Cardiac septum (tissue), 1 donor: ENCODE results near the gene IPO4. TPM values are rescaled to one million over a fixed set of nuclear protein-coding genes. Genes with fewer than 3 reads are reported as not detected.

ENCODE experiments used
- DNase-seq: peaks from one replicate; pipeline ENCODE4 v3.0.0-alpha.2; 2020; ENCODE audit warnings: low spot score
- intact Hi-C: fragments of 100-400 bp; cut with DNase I; formaldehyde crosslinking; loops from one replicate; pipeline ENCODE4 v1.14.0; 2022
- microRNA-seq: library from miRNA; unstranded; fragments of <30 nt; microRNA quantifications from one replicate; pipeline ENCODE4 v1.2.0, GENCODE V29; 2020
- total RNA-seq: library from RNA; stranded (reverse); fragmentation: NEBNext Ultra II Directional; extraction: Animal tissue kit (Norgen Biotek cat#: 25700); gene quantifications from one replicate; pipeline ENCODE4 v1.2.1, GENCODE V29; 2021
- donor health status: DM: no; HTN: no; CAD: no.

The IPO4 gene
- total RNA-seq, 1 donor from 2014 or later: 15.7 TPM

GRCh38 chr14:24139272-24139934, 49.2 kb downstream of the IPO4 start:
- DNase-seq: no peak
- intact Hi-C loops: no loop called here

GRCh38 chr14:24138396-24139271, 50.0 kb downstream of the IPO4 start:
- no peak for DNase-seq
- intact Hi-C loops: no loop called here

- intact Hi-C loops: loop anchor here (2.0 kb wide), 1 partner anchor 23 kb away; the partner anchor contains the start of gene IRF9
- DNase-seq: no peak
Measured at GRCh38 chr14:24137529-24138395, 50.9 kb downstream of the IPO4 start.

- intact Hi-C loops: loop anchor here (2.0 kb wide), 1 partner anchor 24 kb away; the partner anchor contains the start of gene IRF9
Measured at GRCh38 chr14:24136684-24137528, 51.7 kb downstream of the IPO4 start.

GRCh38 chr14:24135834-24136683, 52.6 kb downstream of the IPO4 start, which contains the start of gene PSME1:
Gene PSME1, plus strand, starts transcription at chr14:24136194. Its CDS starts 69 bp downstream, at chr14:24136263.
- peak; percentile 98 for DNase-seq
- intact Hi-C loops: loop anchor here (2.0 kb wide), 1 partner anchor 25 kb away; the partner anchor contains the start of gene IRF9

More at GRCh38 chr14:24136684-24137528, 51.7 kb downstream of the IPO4 start:
- no peak for DNase-seq

- no peak for DNase-seq
- intact Hi-C loops: no loop called here
Measured at GRCh38 chr14:24135584-24135833, 53.1 kb downstream of the IPO4 start.

- DNase-seq: no peak
- intact Hi-C loops: no loop called here
Measured at GRCh38 chr14:24133735-24134134, 54.9 kb downstream of the IPO4 start.

- intact Hi-C loops: no loop called here
- no peak for DNase-seq
Measured at GRCh38 chr14:24132976-24133375, 55.6 kb downstream of the IPO4 start.

GRCh38 chr14:24132061-24132685, 56.4 kb downstream of the IPO4 start:
- intact Hi-C loops: no loop called here
- DNase-seq: no peak

GRCh38 chr14:24131549-24131966, 57.1 kb downstream of the IPO4 start:
- DNase-seq: no peak
- intact Hi-C loops: no loop called here

- intact Hi-C loops: no loop called here
- peak; percentile 84 for DNase-seq
Measured at GRCh38 chr14:24130717-24131548, 57.7 kb downstream of the IPO4 start.

- intact Hi-C loops: no loop called here
- no peak for DNase-seq
Measured at GRCh38 chr14:24130380-24130716, 58.3 kb downstream of the IPO4 start, which contains the start of gene FITM1. Gene FITM1, plus strand, starts transcription at chr14:24130659. Its CDS starts 905 bp downstream, at chr14:24131564.

Small RNAs within 50 kb of the gene (microRNA-seq; reads per million reads assigned to microRNA genes)
- gene MIR7703: not detected

Other genes starting within 250 kb of the IPO4 start
- 26.0 TPM for gene DHRS4, start 235.0 kb downstream of the IPO4 start, total RNA-seq
- gene DHRS4L2, start 199.9 kb downstream of the IPO4 start, total RNA-seq: 26.2 TPM
- 0.05 TPM for gene CARMIL3, start 136.8 kb downstream of the IPO4 start, total RNA-seq
- gene CPNE6, start 117.3 kb downstream of the IPO4 start, total RNA-seq: 1.4 TPM
- 2.2 TPM for gene PCK2, start 94.5 kb downstream of the IPO4 start, total RNA-seq
- gene DCAF11, start 74.0 kb downstream of the IPO4 start, total RNA-seq: 54.1 TPM
- gene NRL, start 73.9 kb downstream of the IPO4 start, total RNA-seq: 2.4 TPM
- 112 TPM for gene FITM1, start 58.2 kb downstream of the IPO4 start, total RNA-seq
- 61.3 TPM for gene PSME1, start 52.6 kb downstream of the IPO4 start, total RNA-seq
- 14.6 TPM for gene EMC9, start 47.2 kb downstream of the IPO4 start, total RNA-seq
- gene PSME2, start 42.2 kb downstream of the IPO4 start, total RNA-seq: 49.7 TPM
- gene RNF31, start 41.3 kb downstream of the IPO4 start, total RNA-seq: 31.3 TPM
- gene IRF9, start 27.6 kb downstream of the IPO4 start, total RNA-seq: 44.8 TPM
- 5.7 TPM for gene REC8, start 16.7 kb downstream of the IPO4 start, total RNA-seq
- gene TM9SF1, start 6.6 kb upstream of the IPO4 start, total RNA-seq: 19.1 TPM
- not detected for gene TSSK4, start 16.9 kb upstream of the IPO4 start, total RNA-seq
- gene CHMP4A, start 24.7 kb upstream of the IPO4 start, total RNA-seq: 30.0 TPM
- 16.7 TPM for gene MDP1, start 27.2 kb upstream of the IPO4 start, total RNA-seq
- gene NEDD8, start 43.6 kb upstream of the IPO4 start, total RNA-seq: 167 TPM
- 33.2 TPM for gene GMPR2, start 44.1 kb upstream of the IPO4 start, total RNA-seq
- gene TINF2, start 53.8 kb upstream of the IPO4 start, total RNA-seq: 42.3 TPM
- gene TGM1, start 74.4 kb upstream of the IPO4 start, total RNA-seq: 0.48 TPM
- 13.3 TPM for gene RABGGTA, start 82.8 kb upstream of the IPO4 start, total RNA-seq
- 8.5 TPM for gene DHRS1, start 111.0 kb upstream of the IPO4 start, total RNA-seq
- 28.3 TPM for gene NOP9, start 111.0 kb upstream of the IPO4 start, total RNA-seq
- gene CIDEB, start 119.2 kb upstream of the IPO4 start, total RNA-seq: 2.4 TPM
- gene LTB4R2, start 121.3 kb upstream of the IPO4 start, total RNA-seq: 2.2 TPM
- 1.8 TPM for gene LTB4R, start 122.7 kb upstream of the IPO4 start, total RNA-seq
- gene ADCY4, start 146.3 kb upstream of the IPO4 start, total RNA-seq: 71.9 TPM
- gene RIPK3, start 151.2 kb upstream of the IPO4 start, total RNA-seq: 3.5 TPM
- 13.3 TPM for gene NFATC4, start 179.4 kb upstream of the IPO4 start, total RNA-seq
- gene NYNRIN, start 210.2 kb upstream of the IPO4 start, total RNA-seq: 5.0 TPM
- 1.2 TPM for gene CBLN3, start 240.9 kb upstream of the IPO4 start, total RNA-seq
- gene KHNYN, start 241.1 kb upstream of the IPO4 start, total RNA-seq: 23.5 TPM